BE2C (cell line): ENCODE measurements around the gene PGPEP1.
"Not testable (repeated sequence)": the region's sequence is repeated elsewhere in the genome, so short reads cannot be mapped to it uniquely, and the experiment has no call there.

Source experiments
- DNase-seq: peaks from one replicate; pipeline ENCODE4 v3.0.0-alpha.2; 2020
- H3K27me3 ChIP-seq: fragments of 250-450 bp; sonication (Bioruptor Pico); 2 replicates; pipeline ENCODE4 v1.5.1; 2020; ENCODE audit warnings: mild to moderate bottlenecking
- H3K36me3 ChIP-seq: fragments of 250-450 bp; sonication (Bioruptor Pico); 2 replicates; pipeline ENCODE4 v1.5.1; 2020; ENCODE audit warnings: mild to moderate bottlenecking
- H3K4me1 ChIP-seq: fragments of 250-450 bp; sonication (Bioruptor Pico); 2 replicates; pipeline ENCODE4 v1.5.1; 2020
- H3K4me3 ChIP-seq: 2 replicates; pipeline ENCODE4 v1.5.1; 2011; ENCODE audit warnings: low read depth, low read length
- H3K9me3 ChIP-seq: fragments of 250-450 bp; sonication (Bioruptor Pico); 2 replicates; pipeline ENCODE4 v1.5.1; 2020
- CTCF ChIP-seq: IDR thresholded peaks from 2 replicates; pipeline ENCODE4 v1.5.1; 2012; ENCODE audit warnings: mild to moderate bottlenecking, low read depth, low read length

Gene PGPEP1

GRCh38 chr19:18322759-18323460, 17.5 kb upstream of the PGPEP1 start, which contains the start of gene LSM4:
TSS of gene LSM4 (minus strand) at chr19:18323076. CDS start at chr19:18323020, 56 bp downstream.
- Histone ChIP-seq H3K27me3 (no peaks in the 10 kb centered on the region), H3K9me3 (no peaks in the 10 kb centered on the region; the same call in 1 of the 2 replicates), H3K36me3 (peaks cover 4% of the 10 kb centered on the region; the same call in 1 of the 2 replicates), H3K4me3 (peak within 1 kb of the TSS; percentile 75), H3K4me1 (peaks cover 24% of the 10 kb centered on the region)
- DNase-seq: peak; percentile 99
- peak; percentile 42; the same call in 1 of the 2 replicates for TF ChIP-seq CTCF

GRCh38 chr19:18324373-18324731, 16.0 kb upstream of the PGPEP1 start:
- not testable (repeated sequence) for H3K27me3 ChIP-seq, H3K4me3 ChIP-seq, DNase-seq, H3K9me3 ChIP-seq, H3K36me3 ChIP-seq
- peaks cover 14% of the 10 kb centered on the region for H3K4me1 ChIP-seq

GRCh38 chr19:18326772-18327171, 13.6 kb upstream of the PGPEP1 start:
- no peak for DNase-seq
- Histone ChIP-seq H3K4me3 (no peak overlapping the region), H3K27me3 (no peaks in the 10 kb centered on the region), H3K36me3 (no peaks in the 10 kb centered on the region), H3K4me1 (peaks cover 7% of the 10 kb centered on the region), H3K9me3 (no peaks in the 10 kb centered on the region; the same call in 1 of the 2 replicates)
- TF ChIP-seq CTCF: no peak

- no peaks in the 10 kb centered on the region for H3K36me3 ChIP-seq
- no peaks in the 10 kb centered on the region for H3K9me3 ChIP-seq
- DNase-seq: peak; percentile 91
- peak; percentile 97 for TF ChIP-seq CTCF
- peak overlapping the region; percentile 46 for H3K4me3 ChIP-seq
- H3K4me1 ChIP-seq: peaks cover 2% of the 10 kb centered on the region
- H3K27me3 ChIP-seq: no peaks in the 10 kb centered on the region
Measured at GRCh38 chr19:18328340-18329034, 11.9 kb upstream of the PGPEP1 start.

- H3K4me3 ChIP-seq: peak overlapping the region; percentile 46
- H3K27me3 ChIP-seq: no peaks in the 10 kb centered on the region
- H3K4me1 ChIP-seq: no peaks in the 10 kb centered on the region
- TF ChIP-seq CTCF: no peak
- no peaks in the 10 kb centered on the region for H3K36me3 ChIP-seq
- no peak for DNase-seq
- H3K9me3 ChIP-seq: no peaks in the 10 kb centered on the region
Measured at GRCh38 chr19:18329035-18329376, 11.4 kb upstream of the PGPEP1 start.

GRCh38 chr19:18330868-18331267, 9.5 kb upstream of the PGPEP1 start:
- Histone ChIP-seq H3K4me3 (no peak overlapping the region), H3K27me3 (no peaks in the 10 kb centered on the region), H3K9me3 (no peaks in the 10 kb centered on the region), H3K4me1 (no peaks in the 10 kb centered on the region), H3K36me3 (no peaks in the 10 kb centered on the region)
- no peak for DNase-seq
- no peak for TF ChIP-seq CTCF
